GM12878 (cell line): ENCODE measurements around the gene KLK5. TPM values are rescaled to one million over a fixed set of nuclear protein-coding genes. Genes with fewer than 3 reads are reported as not detected.

Experiments used
- BCL11A ChIP-seq: IDR thresholded peaks from 2 replicates; pipeline ENCODE4 v1.6.1; 2011; ENCODE audit warnings: low read depth, low read length
- CHD2 ChIP-seq: IDR thresholded peaks from 2 replicates; pipeline ENCODE4 v1.6.1; 2011; ENCODE audit warnings: low read depth, low read length, improper control_type of control experiment, borderline replicate concordance
- EP300 ChIP-seq, 2 experiments: fragments of 150-350 bp in 1 of 2; IDR thresholded peaks; 2 replicates each; pipeline ENCODE4 v1.6.1; 2011 to 2012; ENCODE audit warnings: low read depth in 2 of 2, low read length in 2 of 2, borderline replicate concordance in 1 of 2, improper control_type of control experiment in 1 of 2, inconsistent platforms in 1 of 2; ENCODE audit not compliant: control insufficient read depth in 1 of 2
- HDAC2 ChIP-seq: fragments of 200-600 bp; sonication (generic); IDR thresholded peaks from 2 replicates; pipeline ENCODE4 v1.6.1; 2017
- IRF4 ChIP-seq: IDR thresholded peaks from 2 replicates; pipeline ENCODE4 v1.6.1; 2011; ENCODE audit warnings: low read depth, low read length
- KAT2A ChIP-seq: conservative IDR thresholded peaks from 2 replicates; pipeline ENCODE4 v1.6.1; 2011; ENCODE audit warnings: low read depth, low read length; ENCODE audit not compliant: control insufficient read depth
- LARP7 ChIP-seq: fragments of 450-650 bp; IDR thresholded peaks from 2 replicates; pipeline ENCODE4 v1.6.1; 2017; ENCODE audit warnings: mild to moderate bottlenecking
- MAX ChIP-seq: IDR thresholded peaks from 2 replicates; pipeline ENCODE4 v1.6.1; 2012; ENCODE audit warnings: low read depth, low read length, improper control_type of control experiment
- MEF2A ChIP-seq: IDR thresholded peaks from 2 replicates; pipeline ENCODE4 v1.6.1; 2011; ENCODE audit warnings: low read depth, mild to moderate bottlenecking, low read length, moderate library complexity; ENCODE audit not compliant: insufficient read depth
- MTA3 ChIP-seq: IDR thresholded peaks from 2 replicates; pipeline ENCODE4 v1.6.1; 2012; ENCODE audit warnings: low read length, inconsistent platforms, borderline replicate concordance
- NFXL1 ChIP-seq: fragments of 450-650 bp; IDR thresholded peaks from 2 replicates; pipeline ENCODE4 v1.6.1; 2017; ENCODE audit warnings: antibody characterized with exemption, mild to moderate bottlenecking, borderline replicate concordance
- NRF1 ChIP-seq: conservative IDR thresholded peaks from 2 replicates; pipeline ENCODE4 v1.6.1; 2011; ENCODE audit warnings: mild to moderate bottlenecking, low read depth, low read length, improper control_type of control experiment
- POU2F2 ChIP-seq: IDR thresholded peaks from 3 replicates; pipeline ENCODE4 v1.6.1; 2011; ENCODE audit warnings: low read depth, mild to moderate bottlenecking, low read length, borderline replicate concordance
- RELB ChIP-seq: fragments of 450-650 bp; IDR thresholded peaks from 2 replicates; pipeline ENCODE4 v1.6.1; 2017; ENCODE audit warnings: low read depth, mild to moderate bottlenecking, moderate library complexity
- RFX5 ChIP-seq: IDR thresholded peaks from 2 replicates; pipeline ENCODE4 v1.6.1; 2011; ENCODE audit warnings: low read depth, low read length, improper control_type of control experiment
- SIX5 ChIP-seq: IDR thresholded peaks from 2 replicates; pipeline ENCODE4 v1.6.1; 2011; ENCODE audit warnings: mild to moderate bottlenecking, low read depth, low read length, moderate library complexity; ENCODE audit not compliant: severe bottlenecking
- SMC3 ChIP-seq: IDR thresholded peaks from 2 replicates; pipeline ENCODE4 v1.6.1; 2011; ENCODE audit warnings: low read length, improper control_type of control experiment, borderline replicate concordance
- SREBF2 ChIP-seq: IDR thresholded peaks from 2 replicates; pipeline ENCODE4 v1.6.1; 2012; ENCODE audit warnings: mild to moderate bottlenecking, low read length
- STAT3 ChIP-seq: IDR thresholded peaks from 2 replicates; pipeline ENCODE4 v1.6.1; 2011; ENCODE audit warnings: low read depth, low read length, improper control_type of control experiment
- SUZ12 ChIP-seq: fragments of 200-600 bp; sonication (generic); IDR thresholded peaks from one replicate; pipeline ENCODE4 v1.6.1; 2018; ENCODE audit warnings: antibody characterized with exemption, mild to moderate bottlenecking; ENCODE audit not compliant: unreplicated experiment
- TAF1 ChIP-seq: IDR thresholded peaks from 2 replicates; pipeline ENCODE4 v1.6.1; 2011; ENCODE audit warnings: mild to moderate bottlenecking, low read depth, low read length, borderline replicate concordance
- TARDBP ChIP-seq: IDR thresholded peaks from 2 replicates; pipeline ENCODE4 v1.6.1; 2016; ENCODE audit warnings: borderline replicate concordance
- ZBTB33 ChIP-seq: fragments of 450-650 bp; IDR thresholded peaks from 2 replicates; pipeline ENCODE4 v1.6.1; 2017; ENCODE audit warnings: mild to moderate bottlenecking
- ZNF274 ChIP-seq: IDR thresholded peaks from one replicate; pipeline ENCODE4 v1.8.0; 2011; ENCODE audit not compliant: insufficient read length, insufficient read depth
- polyA plus RNA-seq, 11 experiments: library from polyadenylated mRNA; depleted of rRNA in 4 of 11; unstranded in 6 of 11; stranded (reverse) in 5 of 11; fragments of >200 nt; fragmentation: Nextera tagmentation in 4 of 11; fragmentation: Illumina TruSeq in 1 of 11; extraction: Ambion mirVana in 4 of 11; extraction: Trizol in 1 of 11; gene quantifications; 1 replicate in 1 of 11; 2 replicates in 10 of 11; pipeline versions ENCODE4 v1.2.1 to v1.2.3, GENCODE V29; 2011 to 2016; ENCODE audit warnings: inconsistent platforms in 2 of 11, missing spikeins in 2 of 11, low read depth in 1 of 11
- total RNA-seq, 4 experiments: library from RNA; depleted of rRNA in 3 of 4; stranded (reverse); fragments of >200 nt in 3 of 4; fragmentation: Illumina TruSeq in 1 of 4; extraction: Trizol in 1 of 4; gene quantifications; 2 replicates each; pipeline versions ENCODE4 v1.2.1 to v1.2.3, GENCODE V29; 2013 to 2021
- TF ChIP-seq, protein P1 (sequence below): IDR thresholded peaks from 2 replicates; pipeline ENCODE4 v1.6.1; 2011; ENCODE audit warnings: borderline replicate concordance, low read depth, mild to moderate bottlenecking, moderate library complexity, mixed read lengths, low read length; ENCODE audit not compliant: insufficient read depth; ENCODE audit errors: extremely low read length
- TF ChIP-seq, protein P2 (sequence below): fragments of 450-650 bp; IDR thresholded peaks from 2 replicates; pipeline ENCODE4 v1.6.1; 2014; ENCODE audit warnings: mild to moderate bottlenecking

The KLK5 gene
- total and polyA plus RNA-seq, 10 of the 15 experiments (the other 5 are each of a cell fraction or from before 2014, with no cell fraction given): 0.16 TPM; not detected in 9

DNA sequence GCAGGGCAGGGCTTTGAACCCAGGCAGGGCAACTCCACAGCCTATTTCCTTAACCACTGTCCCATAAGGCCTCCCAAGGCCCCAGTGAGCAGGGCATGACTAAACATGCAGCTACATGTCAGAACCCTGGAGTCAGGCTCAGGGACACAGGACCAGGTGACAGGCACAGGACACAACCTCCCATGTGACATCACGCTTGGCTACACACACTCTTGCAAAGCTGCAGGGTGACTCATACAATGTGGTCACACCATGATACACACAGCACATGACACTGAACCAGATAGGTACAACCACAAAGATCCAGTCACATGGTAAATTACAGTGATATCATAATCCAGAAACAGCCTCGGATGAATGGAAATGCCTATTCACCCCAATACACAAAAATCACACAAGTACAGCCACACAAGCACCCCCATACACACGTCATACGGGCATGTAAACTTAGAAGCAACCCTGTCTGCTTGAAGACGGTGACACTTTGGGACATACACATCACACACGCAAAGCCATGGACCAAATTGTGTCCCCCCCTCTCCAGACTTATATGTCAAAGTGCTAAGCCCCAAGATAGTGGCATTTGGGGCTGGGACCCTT lies 56.1 kb downstream of the KLK5 start (continued):
- TF ChIP-seq CHD2 (peak; percentile 86), EP300 (IDR thresholded peaks at IDR 0.05; ENCODE audit: borderline replicate concordance in 1 of 2, control insufficient read depth in 1 of 2, low read depth in 2 of 2, low read length in 2 of 2) (peak; percentile 98 to 100), ZNF274 (no peak), SREBF2 (peak; percentile 80), MTA3 (no peak), KAT2A (no peak), LARP7 (0 out of 2 replicates have a peak, but pooled peaks have one; percentile 6), MEF2A (peak; percentile 91), IRF4 (peak; percentile 47; the same call in 1 of the 2 replicates), TAF1 (no peak), NFXL1 (no peak), RFX5 (no peak), ZBTB33 (no peak), HDAC2 (no peak), STAT3 (peak; percentile 92; the same call in 1 of the 2 replicates), TARDBP (0 out of 2 replicates have a peak, but pooled peaks have one; percentile 19), SIX5 (no peak), MAX (peak; percentile 76; the same call in 1 of the 2 replicates), BCL11A (peak; percentile 63), SUZ12 (no peak), NRF1 (no peak), RELB (peak; percentile 95), SMC3 (no peak), POU2F2 (peak; percentile 66; the same call in 1 of the 3 replicates)
- TF ChIP-seq, protein P1, sequence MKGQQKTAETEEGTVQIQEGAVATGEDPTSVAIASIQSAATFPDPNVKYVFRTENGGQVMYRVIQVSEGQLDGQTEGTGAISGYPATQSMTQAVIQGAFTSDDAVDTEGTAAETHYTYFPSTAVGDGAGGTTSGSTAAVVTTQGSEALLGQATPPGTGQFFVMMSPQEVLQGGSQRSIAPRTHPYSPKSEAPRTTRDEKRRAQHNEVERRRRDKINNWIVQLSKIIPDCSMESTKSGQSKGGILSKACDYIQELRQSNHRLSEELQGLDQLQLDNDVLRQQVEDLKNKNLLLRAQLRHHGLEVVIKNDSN: peak; percentile 86
- TF ChIP-seq, protein P2, sequence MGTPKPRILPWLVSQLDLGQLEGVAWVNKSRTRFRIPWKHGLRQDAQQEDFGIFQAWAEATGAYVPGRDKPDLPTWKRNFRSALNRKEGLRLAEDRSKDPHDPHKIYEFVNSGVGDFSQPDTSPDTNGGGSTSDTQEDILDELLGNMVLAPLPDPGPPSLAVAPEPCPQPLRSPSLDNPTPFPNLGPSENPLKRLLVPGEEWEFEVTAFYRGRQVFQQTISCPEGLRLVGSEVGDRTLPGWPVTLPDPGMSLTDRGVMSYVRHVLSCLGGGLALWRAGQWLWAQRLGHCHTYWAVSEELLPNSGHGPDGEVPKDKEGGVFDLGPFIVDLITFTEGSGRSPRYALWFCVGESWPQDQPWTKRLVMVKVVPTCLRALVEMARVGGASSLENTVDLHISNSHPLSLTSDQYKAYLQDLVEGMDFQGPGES: no peak
